HG02678 (cell line): ENCODE measurements around the gene CTIF.

Experiments used
- ATAC-seq: cut with Tn5 transposase; IDR thresholded peaks from one replicate; pipeline ENCODE4 v1.9.1; 2021; ENCODE audit warnings: mild to moderate bottlenecking, moderate library complexity; ENCODE audit not compliant: unreplicated experiment

The CTIF gene

DNA sequence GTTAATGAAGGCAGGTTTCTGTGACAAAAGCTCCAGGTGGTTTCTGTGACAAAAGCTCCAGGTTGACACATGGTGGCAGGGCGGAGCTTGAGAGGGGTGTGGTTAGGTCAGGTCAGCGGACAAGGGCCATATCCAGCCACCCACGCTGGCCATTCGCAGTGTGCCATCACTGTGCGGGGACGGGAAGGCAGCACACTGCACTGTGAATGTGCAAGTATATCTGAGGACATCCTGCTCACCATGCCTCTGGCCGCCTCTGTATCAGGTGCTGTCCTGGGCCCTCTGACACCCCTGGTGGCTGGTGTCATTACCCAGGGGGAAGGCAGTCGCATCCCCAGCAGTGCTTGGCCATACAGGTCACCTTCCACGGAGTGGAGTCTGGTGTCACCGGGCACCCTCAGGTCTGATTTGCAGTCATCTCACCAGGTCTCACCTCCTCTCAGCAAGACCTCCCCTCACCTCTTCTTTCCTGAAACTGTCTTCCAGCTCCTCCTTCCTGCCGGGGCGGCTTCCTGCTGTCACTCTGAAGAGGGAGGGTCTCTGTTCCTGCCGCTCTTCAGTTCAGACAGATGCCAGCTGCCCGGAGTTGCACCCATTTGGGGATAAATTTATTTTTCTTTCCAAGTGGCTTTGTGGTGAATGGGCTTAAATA is 34.9 kb downstream of the CTIF start:
- ATAC-seq = no peak

DNA sequence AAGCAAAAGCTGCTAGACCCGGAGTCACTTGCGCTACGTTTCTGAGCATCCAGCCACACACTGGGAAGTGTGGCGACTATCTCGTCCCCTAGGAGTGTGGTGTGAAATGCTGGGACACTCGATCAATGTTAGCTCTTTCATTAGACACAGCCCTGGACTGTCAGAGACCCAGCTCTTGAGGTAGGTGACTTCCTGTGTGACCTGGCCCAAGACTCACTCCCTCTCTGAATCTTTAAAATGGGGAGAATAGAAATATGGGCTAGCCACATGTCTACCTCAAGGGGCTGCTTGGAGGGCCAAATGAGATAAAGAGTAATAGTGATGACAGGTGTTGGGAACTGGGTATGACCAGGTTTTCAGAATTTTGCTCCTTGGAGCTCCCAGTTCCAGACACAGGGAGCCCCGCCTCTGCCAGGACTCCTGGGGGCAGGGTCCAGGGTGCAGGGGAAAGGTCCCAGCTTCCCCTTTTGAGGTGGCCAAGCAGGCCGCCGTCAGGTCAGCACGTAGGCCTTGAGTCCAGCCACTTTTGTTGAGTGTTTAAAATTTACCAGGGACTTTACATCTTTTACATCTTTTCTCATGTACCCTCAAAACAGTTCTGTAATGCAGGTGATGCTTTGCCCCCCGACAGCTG is 36.0 kb downstream of the CTIF start:
- ATAC-seq = no peak

DNA sequence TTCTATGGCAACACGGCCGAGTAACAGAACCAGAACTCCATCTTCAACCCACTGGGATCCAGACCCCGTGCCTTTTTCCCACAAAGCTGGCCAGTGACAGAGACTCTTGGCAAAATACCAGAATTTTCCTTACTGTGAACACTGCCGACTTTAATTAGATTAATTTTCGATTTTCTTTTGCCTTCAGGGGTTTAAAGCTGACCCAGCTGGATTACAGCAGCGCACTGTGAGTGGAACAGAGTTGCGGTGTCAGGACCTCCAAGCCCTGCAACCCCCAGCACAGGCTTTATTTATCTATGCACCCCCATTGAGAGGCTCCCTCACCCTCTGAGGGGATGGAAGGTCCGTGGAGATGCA is 36.4 kb downstream of the CTIF start:
- ATAC-seq = no peak

DNA sequence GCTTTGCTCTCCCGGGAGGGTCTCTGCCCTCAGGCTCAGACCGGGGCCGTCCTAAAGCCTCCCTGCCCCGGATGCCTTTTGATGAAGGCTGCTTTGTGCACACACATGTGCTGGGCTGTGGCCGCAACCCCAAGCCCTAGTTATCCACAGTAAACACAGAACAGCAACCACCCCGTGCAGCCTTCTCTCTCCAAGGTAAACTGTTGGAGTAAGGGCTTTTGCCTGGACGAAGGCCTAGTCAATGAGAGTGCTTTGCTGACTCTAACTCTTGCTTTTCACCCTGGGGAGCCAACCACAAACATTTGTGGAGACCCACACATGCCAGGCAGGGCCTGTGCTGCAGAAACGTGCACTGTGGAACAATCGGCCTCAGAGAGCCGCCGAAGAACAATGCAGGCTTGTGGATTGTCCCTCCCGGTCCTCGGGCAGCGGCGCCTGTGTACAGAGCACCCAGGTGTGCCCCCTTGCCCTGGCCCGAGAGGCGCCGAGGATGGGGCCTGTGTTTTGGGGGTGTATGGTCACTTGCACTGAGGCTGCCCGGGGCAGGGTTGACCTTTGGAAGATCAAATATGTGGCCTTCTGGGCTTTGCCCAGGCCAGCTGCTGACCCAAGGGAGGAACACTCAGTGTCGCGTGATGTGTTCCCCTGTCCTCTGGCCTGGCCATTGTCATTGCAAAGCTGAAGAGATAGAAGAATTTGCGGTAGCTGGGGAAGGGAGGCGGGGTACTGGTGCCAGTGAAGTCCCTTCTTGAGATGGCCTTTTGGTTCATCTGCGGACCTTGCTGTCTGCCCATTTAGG is 37.0 kb downstream of the CTIF start:
- no peak for ATAC-seq

DNA sequence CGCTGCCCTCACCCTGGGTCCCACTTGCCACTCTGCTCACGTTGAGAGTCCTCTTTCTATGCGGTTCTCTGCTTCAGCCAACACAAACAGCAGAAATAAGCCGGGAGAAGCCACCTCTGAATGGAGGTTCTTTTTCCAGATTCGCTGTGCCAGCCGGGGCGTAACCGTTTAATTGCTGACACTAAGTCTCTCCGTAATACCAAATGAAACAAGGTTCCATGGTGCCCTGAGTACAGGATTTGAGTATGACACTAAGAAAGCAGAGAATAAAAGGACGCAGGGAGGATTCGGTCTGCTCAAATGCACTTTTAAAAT is 37.6 kb downstream of the CTIF start:
- no peak for ATAC-seq

DNA sequence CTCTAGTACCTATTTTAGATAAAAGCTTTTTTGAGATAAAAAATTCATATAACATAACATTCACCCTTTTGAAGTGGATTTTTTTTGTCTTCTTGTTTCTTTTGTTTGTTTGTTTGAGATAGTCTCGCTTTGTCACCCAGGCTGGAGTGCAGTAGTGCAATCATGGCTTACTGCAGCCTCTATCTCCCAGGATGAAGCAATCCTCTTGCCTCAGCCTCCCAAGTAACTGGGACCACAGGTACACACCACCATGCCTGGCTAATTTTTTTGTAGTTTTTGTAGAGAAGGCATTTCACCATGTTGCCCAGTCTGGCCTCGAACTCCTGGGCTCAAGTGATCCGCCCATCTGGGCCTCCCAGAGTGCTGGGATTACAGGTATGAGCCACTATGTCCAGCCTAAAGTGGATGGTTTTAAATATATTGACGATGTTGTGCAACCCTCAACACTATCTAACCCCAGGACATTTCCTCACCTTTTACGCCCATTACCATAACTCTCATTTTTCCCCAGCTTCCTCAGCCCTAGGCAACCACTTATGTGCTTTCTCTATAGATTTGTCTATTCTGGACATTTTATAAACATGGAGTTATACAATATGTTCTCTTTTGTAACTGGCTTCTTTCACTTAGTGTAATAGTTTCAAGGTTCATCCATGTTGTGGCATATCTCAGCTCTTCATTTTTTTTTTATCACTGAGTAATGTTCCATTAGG is 38.8 kb downstream of the CTIF start:
- no peak for ATAC-seq

DNA sequence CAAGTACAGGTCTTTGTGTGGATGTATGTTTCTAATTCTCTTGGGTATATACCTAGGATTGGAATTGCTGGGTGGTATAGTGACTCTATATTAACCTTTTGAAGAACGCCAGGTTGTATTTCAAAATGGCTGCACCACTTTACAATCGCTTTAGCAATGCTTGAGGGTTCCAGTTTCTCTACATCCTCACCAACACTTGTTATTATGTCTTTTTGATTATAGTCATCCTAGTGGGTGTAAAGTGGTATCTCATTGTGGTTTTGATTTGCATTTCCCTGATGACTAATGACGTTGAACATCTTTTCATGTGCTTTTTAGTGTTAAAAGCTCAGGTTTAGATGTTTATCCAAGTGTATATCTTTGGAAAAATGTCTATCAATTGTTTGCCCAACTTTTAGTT is 39.5 kb downstream of the CTIF start:
- ATAC-seq = no peak

DNA sequence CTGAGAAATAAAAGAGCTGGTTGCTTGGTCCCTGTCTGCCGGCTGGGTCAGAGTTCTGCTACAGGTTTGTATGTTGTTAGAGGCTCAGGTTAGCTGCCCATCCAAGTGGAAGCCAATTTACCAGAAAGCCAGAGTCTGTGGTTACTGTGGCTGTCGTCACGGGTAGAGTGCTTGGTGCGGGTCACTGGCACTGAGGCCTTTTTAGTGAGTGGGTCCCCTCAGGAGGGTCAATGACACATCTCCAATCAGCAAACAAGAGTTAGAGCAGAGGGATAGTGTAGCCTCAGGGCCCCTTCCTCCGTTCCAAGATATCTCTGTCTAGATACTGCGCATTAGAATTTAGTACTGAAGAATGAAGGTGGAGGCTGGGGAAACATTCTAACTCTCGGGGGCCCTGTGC is 41.2 kb downstream of the CTIF start:
- ATAC-seq = no peak

DNA sequence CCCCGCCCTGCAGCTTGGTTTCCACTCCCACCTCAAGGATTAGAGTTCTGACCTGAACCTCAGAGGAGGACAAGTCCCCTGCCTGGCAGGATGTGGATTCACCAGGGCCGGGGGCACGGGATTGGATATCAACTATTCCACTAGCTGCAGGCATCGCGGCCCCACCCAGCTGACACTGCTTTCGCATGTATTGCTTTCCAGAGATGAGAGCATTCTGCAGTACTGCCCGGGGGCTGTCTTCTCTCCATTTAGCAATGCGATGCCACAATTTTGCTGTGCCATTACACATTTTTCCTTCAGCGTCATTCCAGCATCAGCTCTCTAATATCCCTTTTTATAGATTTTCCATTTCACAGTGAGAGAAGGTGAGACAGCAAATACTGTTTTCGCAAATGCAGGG is 42.0 kb downstream of the CTIF start:
- ATAC-seq = no peak

DNA sequence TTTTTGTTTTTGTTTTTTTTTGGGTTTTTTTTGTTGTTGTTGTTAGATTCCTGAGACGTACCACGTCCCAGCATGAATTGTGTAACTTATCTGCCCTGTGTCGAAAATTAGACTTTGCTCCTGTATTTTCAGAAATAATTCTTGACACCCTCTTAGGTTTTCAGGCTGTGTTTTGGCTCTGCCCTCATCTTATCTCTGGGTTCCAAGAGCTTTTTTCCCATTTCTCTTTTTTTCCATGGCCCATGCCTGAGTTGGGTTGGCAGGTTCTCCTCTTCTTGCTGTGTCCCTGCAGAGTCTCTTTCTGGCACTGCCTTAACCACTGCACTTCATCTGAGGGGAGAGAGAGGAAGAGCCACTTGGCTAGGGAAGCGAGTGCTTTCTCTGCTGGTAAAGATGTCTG is 42.4 kb downstream of the CTIF start:
- no peak for ATAC-seq

DNA sequence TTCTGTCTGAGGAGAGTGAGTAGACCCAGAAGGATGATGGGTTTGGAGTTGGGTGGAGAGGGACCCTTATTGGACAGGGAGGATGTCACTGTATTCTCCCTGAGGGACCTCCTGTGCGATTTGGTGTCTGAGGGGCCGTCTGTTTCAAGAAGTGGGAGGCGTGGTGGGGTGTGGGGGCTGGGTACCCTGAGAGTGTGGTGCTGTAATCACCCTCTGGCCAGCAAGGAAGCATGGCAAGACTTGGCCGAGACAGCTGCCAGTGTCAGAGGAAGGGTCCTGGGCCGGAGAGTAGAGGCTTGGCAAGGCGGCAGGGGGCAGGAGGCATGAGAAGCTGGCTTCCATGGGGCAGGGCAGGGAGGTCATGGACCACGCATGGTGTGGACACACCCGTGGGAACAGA is 43.1 kb downstream of the CTIF start:
- no peak for ATAC-seq

DNA sequence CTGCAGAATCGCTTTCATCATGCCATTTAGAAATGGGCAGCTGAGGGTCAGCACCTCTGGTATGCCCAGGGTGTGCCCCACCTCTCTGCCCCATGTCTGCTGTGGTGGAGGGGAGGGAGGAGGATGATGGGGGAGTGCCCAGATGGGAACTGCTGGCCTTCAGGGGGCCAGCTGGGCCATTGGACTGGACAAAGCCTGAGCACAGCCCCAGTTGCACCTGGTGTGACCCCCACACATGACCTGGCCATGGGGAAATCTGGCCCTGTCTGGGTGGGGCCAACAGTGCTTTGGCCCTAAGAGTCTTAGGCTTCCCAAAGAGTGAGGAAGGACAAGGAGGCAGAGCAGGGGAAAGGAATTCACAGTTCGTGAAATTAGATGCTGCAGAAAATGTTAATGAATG is 44.1 kb downstream of the CTIF start:
- ATAC-seq = no peak

DNA sequence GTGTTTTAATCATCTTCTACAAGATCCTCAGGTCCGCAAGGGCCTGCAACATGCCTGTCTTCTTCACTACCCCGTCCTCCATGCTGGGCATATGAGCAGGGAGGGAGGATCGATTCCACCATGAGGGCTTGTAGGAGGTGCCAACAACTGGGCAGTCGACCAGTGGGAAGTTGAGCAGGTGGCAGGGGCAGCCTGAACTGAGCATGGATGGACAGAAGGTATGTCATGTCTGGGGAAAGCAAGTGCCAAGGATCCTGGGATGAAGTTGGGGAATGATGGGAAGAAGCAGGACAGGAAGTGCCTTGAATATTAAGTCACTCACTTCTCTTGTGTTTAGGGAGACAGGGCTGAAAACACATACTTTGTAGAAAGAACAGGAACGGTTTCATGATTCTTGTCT is 44.7 kb downstream of the CTIF start:
- no peak for ATAC-seq

DNA sequence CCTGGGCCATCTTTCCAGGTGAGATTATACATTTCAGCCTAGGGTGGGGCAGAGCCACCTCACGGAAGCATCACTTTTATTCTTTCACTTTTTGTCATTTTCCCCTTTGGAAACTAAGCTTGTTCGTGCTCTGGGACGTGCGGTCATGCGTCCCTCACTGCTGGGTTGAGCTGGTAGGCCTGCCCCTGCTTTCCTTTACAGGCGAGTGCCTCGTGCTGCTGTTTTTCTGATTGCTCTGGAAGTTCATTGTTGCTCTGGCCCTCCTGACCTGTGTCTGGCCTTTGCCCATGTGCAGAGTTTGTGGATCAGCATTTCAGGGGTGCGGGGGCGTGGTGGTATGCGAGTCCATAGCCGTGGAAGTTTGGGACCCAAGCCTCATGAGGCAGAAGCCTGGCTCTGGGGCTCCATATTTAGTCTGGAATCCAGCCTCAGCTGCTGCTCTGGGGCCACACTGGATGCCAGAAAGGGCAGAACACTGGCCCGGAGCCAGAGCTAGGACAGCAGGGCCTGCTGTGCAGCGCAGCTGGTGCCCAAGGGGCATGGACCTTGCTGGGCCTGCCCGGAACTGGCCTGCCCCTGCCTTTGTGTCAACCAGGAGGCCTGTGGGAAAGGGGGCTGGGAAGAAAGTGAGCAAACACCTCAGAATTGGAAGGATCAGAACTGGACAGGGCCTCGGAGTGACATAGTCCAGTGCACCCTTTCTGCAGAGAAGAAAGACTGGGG is 51.1 kb downstream of the CTIF start:
- no peak for ATAC-seq

DNA sequence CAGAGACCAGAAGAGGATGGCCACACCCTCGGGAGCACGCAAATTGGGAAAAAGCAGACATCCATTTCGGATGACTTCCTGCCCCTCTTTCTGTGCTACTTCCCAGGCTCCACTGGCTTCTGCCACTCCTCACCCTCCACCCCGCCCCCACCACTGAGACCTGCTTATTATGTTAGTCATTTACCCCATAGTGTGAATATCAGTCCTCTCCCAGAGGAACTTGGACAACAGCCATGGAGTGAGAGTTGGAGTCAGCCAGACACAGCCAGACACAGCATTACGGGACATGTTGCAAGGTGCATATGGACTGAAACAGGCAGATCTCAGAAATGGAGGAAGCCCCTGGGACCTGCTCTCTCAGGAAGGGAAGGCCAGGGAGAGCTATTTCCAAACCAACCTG is 51.8 kb downstream of the CTIF start:
- no peak for ATAC-seq

DNA sequence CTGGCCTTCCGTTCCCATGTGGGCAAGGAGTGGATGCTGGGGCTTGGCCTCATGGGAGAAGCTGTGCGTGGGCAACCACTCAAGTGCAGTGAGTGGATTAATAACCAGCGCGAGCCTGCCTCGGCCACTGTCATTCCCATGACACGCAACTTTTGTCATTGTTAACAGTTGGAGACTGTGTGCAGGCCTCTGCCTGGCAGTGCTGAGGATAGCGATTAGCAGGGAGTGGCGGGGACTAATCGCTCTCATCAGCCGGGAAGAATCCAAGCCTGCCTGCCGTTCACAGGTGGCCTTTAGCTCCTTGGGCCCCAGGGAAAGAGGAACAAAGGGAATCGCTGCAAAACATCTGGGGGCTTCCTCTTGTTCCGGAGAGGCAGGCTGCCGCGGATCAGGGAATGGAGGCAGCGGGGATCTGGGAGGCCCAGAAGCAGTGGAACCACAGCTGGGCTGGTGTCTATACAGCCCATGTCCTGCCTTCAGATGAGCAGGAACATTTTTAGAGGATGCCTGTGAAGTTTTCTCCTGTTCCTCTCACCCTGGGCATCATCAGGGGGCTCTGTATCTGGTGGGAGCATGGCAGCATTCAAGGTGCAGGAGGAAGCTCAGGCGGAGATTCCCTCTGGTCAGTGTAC is 53.8 kb downstream of the CTIF start:
- no peak for ATAC-seq

DNA sequence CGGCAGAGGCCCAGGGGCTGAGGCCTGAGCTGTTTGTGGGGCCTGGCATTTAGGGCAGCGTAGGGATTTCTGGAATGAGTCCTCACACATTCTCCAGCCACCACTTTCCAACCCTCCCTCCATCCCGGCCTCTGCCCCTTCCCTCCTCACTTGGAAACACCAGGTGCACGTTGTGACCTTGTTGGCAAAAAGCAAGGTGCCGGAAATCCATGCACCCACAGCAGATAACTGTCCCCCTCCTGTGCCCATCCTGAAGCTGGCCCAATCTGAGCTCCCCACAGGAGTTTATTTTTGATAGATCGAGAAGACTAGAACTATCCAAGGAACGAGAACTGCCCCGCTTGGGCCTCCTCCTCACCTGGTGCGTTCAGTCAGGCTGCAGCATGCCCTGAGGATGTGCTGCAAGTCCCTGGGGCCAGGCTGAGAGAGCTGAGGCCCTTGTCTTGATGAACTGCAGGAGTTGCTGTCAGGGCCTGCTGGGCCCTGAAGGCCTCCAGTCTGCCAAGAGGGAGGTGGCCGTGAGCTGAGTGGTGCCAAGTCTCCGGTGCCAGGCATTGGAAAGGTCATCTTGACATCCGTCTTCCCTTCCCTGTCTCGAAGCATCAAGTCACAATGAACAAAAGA is 55.8 kb downstream of the CTIF start:
- ATAC-seq = no peak

DNA sequence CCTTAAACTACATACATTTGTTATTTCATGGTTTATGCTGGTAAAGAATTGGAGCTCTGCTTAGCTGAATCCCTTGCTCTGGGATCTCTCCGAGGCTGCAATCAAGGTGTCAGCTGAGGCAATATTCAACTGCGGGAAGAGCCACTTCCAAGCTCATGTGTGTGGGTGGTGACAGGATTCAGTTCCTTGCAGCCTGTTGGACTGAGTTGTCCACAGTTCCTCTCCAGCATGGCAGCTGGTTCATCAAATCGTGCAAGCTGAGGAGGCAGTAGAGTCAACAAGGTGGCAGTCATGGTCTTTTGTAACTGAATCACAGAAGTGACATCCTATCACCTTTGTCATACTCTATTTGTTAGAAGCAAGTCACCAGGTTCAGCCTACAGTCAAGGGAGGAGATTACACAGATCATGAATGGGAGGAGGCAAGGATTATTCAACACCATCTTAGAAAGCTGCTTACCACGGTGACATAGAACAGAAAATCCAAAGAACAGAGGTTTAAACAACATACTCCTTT is 56.9 kb downstream of the CTIF start:
- no peak for ATAC-seq

DNA sequence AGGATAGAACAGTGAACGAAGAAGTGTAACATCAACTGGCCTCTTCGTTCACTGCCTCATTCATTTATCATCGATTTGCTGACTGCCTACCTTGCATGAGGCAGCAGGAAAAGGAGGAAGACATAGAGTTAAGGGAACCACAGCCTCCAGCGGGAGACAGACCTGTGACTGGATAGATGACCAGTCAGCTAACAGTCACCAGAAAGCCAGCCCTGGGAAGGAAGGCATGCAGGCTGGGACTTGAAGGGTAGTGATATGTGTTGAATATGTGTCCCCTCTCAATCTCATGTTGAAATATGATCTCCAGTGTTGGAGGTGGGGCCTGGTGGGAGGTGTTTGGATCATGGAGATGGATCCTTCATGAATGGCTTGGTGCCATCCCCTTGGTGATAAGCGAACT is 58.3 kb downstream of the CTIF start:
- ATAC-seq = no peak

DNA sequence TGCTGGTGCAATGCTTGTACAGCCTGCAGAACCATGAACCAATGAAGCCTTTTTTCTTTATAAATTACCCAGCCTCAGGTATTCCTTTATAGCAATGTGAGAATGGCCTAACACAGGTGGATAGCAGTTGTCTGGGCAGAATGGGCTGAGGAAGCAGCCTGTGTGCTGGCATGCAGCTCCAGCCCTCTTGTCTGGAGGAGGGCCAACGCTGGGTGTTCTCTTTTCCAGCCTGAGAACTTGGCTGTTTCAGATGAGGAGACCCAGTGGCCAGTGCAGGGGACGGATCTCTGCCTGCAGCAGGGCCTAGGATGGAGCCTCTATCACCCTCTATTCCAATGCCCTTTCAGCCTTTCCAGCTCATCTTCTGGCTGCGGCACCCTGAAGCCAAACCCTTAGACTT is 58.8 kb downstream of the CTIF start:
- ATAC-seq = no peak
